Activated CD4-positive, alpha-beta memory T cell treated with anti-CD3 and anti-CD28 coated beads, Interleukin-2, amount 10 ng/mL, durations not matched to agents 7 days and 5 days (primary cell): ENCODE data around the gene SNX33. TPM values are rescaled to one million over a fixed set of nuclear protein-coding genes. Genes with fewer than 3 reads are reported as not detected.

Experiments used
- CTCF ChIA-PET: fragments of 350-600 bp; sonication (Branson Sonifier 250); formaldehyde crosslinking; loops from one replicate; lab custom pipeline; 2021; ENCODE audit warnings: antibody characterized with exemption, inconsistent platforms; lab: Charles Lee
- POLR2A ChIA-PET: fragments of 350-600 bp; sonication (Branson Sonifier 250); formaldehyde crosslinking; loops from one replicate; lab custom pipeline; 2021; ENCODE audit warnings: antibody characterized with exemption; lab: Charles Lee
- DNase-seq: peaks from one replicate; pipeline ENCODE4 v3.0.0-alpha.2; 2020
- H3K27ac Mint-ChIP-seq: one replicate; pipeline ENCODE4 v1.8.0; 2021; ENCODE audit warnings: mild to moderate bottlenecking, mixed read lengths
- H3K27me3 Mint-ChIP-seq: one replicate; pipeline ENCODE4 v1.8.0; 2021; ENCODE audit warnings: mixed read lengths
- H3K36me3 Mint-ChIP-seq: one replicate; pipeline ENCODE4 v1.8.0; 2021; ENCODE audit warnings: low read depth, mixed read lengths
- H3K4me1 Mint-ChIP-seq: one replicate; pipeline ENCODE4 v1.8.0; 2021; ENCODE audit warnings: mixed read lengths
- H3K4me3 Mint-ChIP-seq: one replicate; pipeline ENCODE4 v1.8.0; 2021; ENCODE audit warnings: mild to moderate bottlenecking, mixed read lengths
- H3K9me3 Mint-ChIP-seq: one replicate; pipeline ENCODE4 v1.8.0; 2021; ENCODE audit warnings: mixed read lengths
- total RNA-seq, 2 experiments: library from RNA; stranded (reverse); gene quantifications; one replicate each; pipeline ENCODE4 v1.2.3, GENCODE V29; 2021

The SNX33 gene
- 1 to 10 TPM; 1.8 to 1.9 TPM for total RNA-seq

DNA sequence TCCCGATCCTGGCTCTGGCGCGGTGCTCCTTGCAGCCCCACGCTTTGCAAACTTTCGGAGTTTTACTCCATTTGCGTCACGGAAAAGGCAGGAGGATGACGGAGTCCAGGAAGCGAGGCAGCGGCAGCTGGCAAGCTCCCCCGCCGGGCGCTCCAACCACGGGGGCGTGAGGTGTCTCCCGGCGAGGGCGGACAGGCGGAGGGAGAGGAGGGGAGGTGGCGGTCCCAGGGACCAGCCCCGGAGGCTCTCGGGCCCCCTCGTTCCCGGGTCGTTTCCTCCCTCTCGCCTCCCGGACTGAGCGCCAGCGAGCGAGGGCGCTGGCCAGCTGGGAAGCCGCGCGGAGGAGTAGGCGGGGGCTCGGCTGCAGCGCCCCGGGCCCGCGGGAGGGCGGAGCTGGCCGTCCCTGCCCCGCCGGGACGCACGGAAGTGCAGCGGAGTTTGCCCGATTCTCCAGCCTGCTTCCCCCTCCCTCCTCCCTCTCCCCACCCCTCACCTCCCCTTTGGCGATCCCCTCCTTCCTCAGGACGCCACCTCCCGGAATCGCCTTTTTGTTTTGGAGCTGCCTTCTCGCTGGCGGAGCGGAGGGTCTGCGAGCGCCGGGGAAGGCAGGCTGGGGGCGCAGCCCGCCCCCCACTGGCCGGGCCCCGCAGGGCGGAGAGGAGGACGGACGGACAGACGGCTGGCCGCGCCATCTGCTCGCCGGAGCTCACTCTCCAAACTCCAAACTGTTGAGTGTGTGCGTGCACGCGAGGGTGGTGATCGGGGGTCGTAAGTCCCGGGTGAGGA lies at the start of gene SNX33:
Gene SNX33 (plus strand): TSS at position 543 of the 786 bp plus-strand sequence. CDS start 1,191 bp downstream, outside the sequence.
- DNase-seq: peak; percentile 60
- CTCF ChIA-PET: interaction anchor here (0.7 to 1.9 kb wide), 19 partner anchors 9 to 1307 kb away, joined by 3 to 16 read pairs (median 4); partner anchors contain the start of genes MAN2C1, PTPN9 and SNUPN
- no peaks in the 10 kb centered on the region for H3K9me3 Mint-ChIP-seq
- H3K27me3 Mint-ChIP-seq: peaks cover 10% of the 10 kb centered on the region
- POLR2A ChIA-PET: interaction anchor here (0.7 to 2.9 kb wide), 11 partner anchors 9 to 279 kb away, joined by 3 to 30 read pairs (median 5); partner anchors contain the start of genes MAN2C1, PTPN9, SIN3A and SNUPN
- peaks cover 29% of the 10 kb centered on the region for H3K4me1 Mint-ChIP-seq
- H3K36me3 Mint-ChIP-seq: no peaks in the 10 kb centered on the region
- H3K4me3 Mint-ChIP-seq: peak within 1 kb of the TSS; percentile 79
- H3K27ac Mint-ChIP-seq: no peak within 1 kb of the TSS

DNA sequence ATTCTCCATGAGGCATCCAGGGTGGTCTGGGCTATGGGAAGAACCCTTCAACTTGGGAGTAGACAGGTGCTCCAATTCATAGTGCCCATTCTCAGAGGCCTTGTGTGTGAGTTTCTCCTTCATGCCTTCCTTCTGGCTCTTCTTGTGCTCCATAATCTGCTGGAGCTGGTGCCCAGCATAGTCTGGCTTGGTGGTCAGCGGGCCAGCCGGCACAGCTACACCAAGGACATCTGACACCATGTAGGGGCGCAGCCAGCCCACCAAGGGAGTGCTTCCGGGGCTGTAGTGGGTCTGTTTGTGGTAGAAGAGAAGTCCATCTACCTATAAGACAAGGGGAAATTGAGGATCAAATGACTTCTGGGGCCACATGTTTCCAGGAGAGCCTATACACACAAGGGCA lies 49.4 kb upstream of the SNX33 start:
- H3K9me3 Mint-ChIP-seq: no peaks in the 10 kb centered on the region
- H3K27me3 Mint-ChIP-seq: no peaks in the 10 kb centered on the region
- DNase-seq: no peak
- ChIA-PET CTCF (interaction anchor here (0.7 to 4.6 kb wide), 12 partner anchors 9 to 231 kb away, joined by 3 to 29 read pairs (median 6); partner anchors contain the start of genes IMP3, PTPN9, SNUPN and SNX33), POLR2A (interaction anchor here (0.7 to 7.4 kb wide), 17 partner anchors 9 to 245 kb away, joined by 3 to 83 read pairs (median 6); partner anchors contain the start of genes IMP3, MAN2C1, PTPN9 and SIN3A)
- peaks cover 68% of the 10 kb centered on the region for H3K36me3 Mint-ChIP-seq
- H3K4me3 Mint-ChIP-seq: peak overlapping the region; percentile 24
- H3K27ac Mint-ChIP-seq: peak overlapping the region; percentile 96
- H3K4me1 Mint-ChIP-seq: peaks cover 50% of the 10 kb centered on the region

- Mint-ChIP-seq H3K9me3 (no peaks in the 10 kb centered on the region), H3K36me3 (peaks cover 68% of the 10 kb centered on the region), H3K27ac (peak overlapping the region; percentile 96), H3K4me1 (peaks cover 52% of the 10 kb centered on the region), H3K27me3 (no peaks in the 10 kb centered on the region), H3K4me3 (no peak overlapping the region)
- CTCF ChIA-PET: interaction anchor here (1.3 to 4.6 kb wide), 3 partner anchors 8 to 232 kb away, joined by 3 to 27 read pairs (median 27); partner anchors contain the start of gene IMP3
- DNase-seq: no peak
- POLR2A ChIA-PET: interaction anchor here (1.2 to 7.4 kb wide), 6 partner anchors 8 to 147 kb away, joined by 3 to 83 read pairs (median 72); partner anchors contain the start of genes IMP3, PTPN9, SIN3A and SNUPN
Measured at GRCh38 chr15:75599401-75599800, 48.3 kb upstream of the SNX33 start.

DNA sequence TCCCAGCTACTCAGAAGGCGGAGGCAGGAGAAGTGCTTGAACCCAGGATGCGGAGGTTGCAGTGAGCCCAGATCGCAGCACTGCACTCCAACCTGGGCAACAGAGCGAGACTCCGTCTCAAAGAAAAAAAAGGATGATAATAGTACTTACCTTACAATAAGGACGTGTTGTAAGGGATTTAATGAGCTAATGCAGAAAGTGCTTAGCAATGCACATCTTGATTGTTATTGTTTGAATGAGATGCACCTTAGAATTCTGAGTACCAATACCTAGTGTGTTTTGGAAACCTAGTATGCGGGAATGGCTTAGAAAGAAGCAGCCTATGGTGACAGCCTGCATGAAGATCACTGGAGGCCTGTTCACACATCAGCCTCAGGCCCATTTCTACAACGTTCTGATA lies 41.7 kb upstream of the SNX33 start:
- Mint-ChIP-seq H3K27me3 (no peaks in the 10 kb centered on the region), H3K9me3 (no peaks in the 10 kb centered on the region), H3K36me3 (peaks cover 62% of the 10 kb centered on the region), H3K27ac (peak overlapping the region; percentile 98), H3K4me3 (peak overlapping the region; percentile 60), H3K4me1 (peaks cover 58% of the 10 kb centered on the region)
- POLR2A ChIA-PET: interaction anchor here (0.8 to 5.1 kb wide), 10 partner anchors 9 to 153 kb away, joined by 3 to 66 read pairs (median 24); partner anchors contain the start of genes IMP3, PTPN9, SIN3A and SNUPN
- CTCF ChIA-PET: interaction anchor here (1.2 to 3.3 kb wide), 5 partner anchors 9 to 34 kb away, joined by 4 to 27 read pairs (median 14); partner anchors contain the start of genes IMP3, PTPN9 and SNUPN
- no peak for DNase-seq

DNA sequence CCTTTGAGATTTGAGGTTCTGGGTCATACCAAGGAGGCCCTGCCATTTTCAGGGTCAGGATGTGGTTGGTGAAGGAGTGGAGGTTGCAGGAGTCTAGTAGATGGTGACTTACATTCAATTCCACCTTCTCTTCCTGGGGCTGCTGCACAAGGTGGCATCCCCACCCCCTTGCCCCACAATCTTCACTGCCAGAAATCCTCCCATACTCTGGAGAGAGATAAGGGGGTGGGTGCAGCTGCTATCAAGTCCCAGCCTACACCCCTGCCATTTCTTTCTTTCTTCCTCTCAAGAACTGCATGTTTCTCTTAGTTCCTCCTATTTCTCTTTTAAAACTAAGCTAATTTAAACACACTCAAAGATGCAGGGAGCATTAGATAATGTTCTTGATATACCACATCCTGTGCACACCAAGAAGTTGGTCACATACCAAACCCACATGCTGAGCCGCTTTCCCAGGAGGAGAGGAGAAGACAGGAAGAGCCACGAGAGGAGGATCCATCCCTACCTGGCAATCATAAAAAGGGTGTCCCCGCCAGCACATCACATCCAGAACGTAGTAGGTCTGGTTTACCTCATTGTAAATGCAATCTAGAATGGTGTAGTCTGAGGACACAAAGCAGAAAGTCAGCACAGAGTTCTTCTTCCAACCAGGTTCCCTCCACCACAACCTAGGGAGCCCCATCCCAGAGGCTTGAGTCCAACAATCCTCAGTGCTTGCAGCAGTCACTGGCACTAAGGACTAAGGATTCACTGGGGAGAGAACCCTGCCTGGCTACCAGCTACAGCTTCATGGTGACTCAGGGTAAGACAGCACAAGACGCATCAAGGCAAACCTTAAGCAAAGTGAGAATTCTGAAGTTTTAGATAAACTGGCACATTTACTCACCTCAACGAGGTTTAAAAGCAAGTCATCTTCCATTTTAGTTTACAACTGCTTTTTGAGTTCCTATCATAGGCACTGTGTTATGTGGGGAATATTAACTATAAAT lies 40.7 kb upstream of the SNX33 start:
- peaks cover 57% of the 10 kb centered on the region for H3K36me3 Mint-ChIP-seq

DNA sequence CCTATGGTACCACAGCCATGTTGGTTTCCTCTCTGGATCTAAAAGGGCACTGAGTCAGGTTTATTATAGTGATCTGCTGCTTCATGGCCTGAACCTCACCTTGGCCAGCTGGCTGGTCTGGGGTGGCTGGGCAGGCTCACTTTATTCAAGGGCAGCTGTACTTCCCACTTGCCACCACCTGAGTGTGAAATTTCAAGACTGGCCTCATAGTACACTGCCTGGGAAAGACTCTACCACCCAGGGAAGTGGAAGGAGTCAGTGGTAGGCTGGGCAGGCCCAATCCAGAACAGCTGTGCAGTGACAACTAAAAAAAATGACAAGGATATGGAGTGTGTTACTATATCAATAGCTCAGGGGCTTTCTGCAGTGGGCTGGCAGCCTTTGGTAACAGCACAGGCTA lies 30.9 kb upstream of the SNX33 start:
- Mint-ChIP-seq H3K9me3 (no peaks in the 10 kb centered on the region), H3K4me3 (no peak overlapping the region), H3K4me1 (peaks cover 22% of the 10 kb centered on the region), H3K36me3 (peaks cover 66% of the 10 kb centered on the region), H3K27me3 (no peaks in the 10 kb centered on the region), H3K27ac (peak overlapping the region; percentile 11)
- ChIA-PET POLR2A (interaction anchor here (1.0 to 2.1 kb wide), 3 partner anchors 9 to 19 kb away, joined by 4 to 9 read pairs (median 5); partner anchors contain the start of gene SNUPN), CTCF (no interaction called here)
- DNase-seq: no peak

More for the DNA sequence above, 40.7 kb upstream of the SNX33 start:
- no peaks in the 10 kb centered on the region for H3K9me3 Mint-ChIP-seq
- no peaks in the 10 kb centered on the region for H3K27me3 Mint-ChIP-seq
- POLR2A ChIA-PET: interaction anchor here (0.7 to 5.1 kb wide), 16 partner anchors 10 to 239 kb away, joined by 3 to 66 read pairs (median 8); partner anchors contain the start of genes IMP3, MAN2C1, PTPN9 and SIN3A
- DNase-seq: peak; percentile 70
- H3K4me1 Mint-ChIP-seq: peaks cover 52% of the 10 kb centered on the region
- CTCF ChIA-PET: interaction anchor here (0.7 to 3.3 kb wide), 9 partner anchors 10 to 154 kb away, joined by 3 to 27 read pairs (median 4); partner anchors contain the start of genes IMP3, PTPN9 and SNUPN
- H3K27ac Mint-ChIP-seq: peak overlapping the region; percentile 98
- H3K4me3 Mint-ChIP-seq: peak overlapping the region; percentile 60

DNA sequence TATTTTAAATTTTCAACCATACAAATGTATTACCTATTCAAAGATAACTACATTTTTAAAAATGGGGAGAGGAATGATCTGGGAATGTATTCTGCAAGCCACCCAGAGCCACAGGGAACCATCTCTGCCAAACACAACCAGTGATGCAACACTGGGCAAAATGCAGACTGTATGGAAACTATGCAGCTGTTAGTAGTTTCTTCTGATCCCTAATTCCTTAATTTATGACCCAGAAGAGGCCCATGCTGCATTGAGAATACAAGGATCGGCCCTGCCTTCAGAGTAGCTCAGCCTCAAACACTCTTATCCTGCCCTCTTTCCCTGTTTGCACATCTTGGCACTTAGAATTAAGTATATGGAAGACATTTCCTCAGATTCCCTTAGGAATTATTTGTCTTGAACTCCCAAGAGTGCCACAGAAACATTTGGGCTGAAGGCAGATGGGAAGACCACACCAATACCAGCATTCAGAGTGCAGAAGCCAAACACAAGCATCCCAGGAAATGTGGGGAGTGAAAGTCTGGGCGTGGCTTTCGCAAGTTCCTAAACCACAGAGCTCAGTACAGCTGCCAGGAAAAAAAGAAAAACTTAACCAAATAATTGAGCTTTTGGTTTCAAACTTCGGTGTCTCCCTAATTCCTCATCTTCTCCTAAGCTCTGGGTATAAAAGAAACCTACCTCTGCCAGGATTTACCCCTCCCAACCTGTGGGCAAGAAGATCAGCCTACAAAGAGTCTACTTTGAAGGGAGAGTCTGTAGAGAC lies 27.5 kb upstream of the SNX33 start:
- peaks cover 42% of the 10 kb centered on the region for H3K36me3 Mint-ChIP-seq
- no peaks in the 10 kb centered on the region for H3K9me3 Mint-ChIP-seq
- H3K4me1 Mint-ChIP-seq: peaks cover 33% of the 10 kb centered on the region
- H3K4me3 Mint-ChIP-seq: no peak overlapping the region
- ChIA-PET CTCF (interaction anchor here (0.8 to 2.2 kb wide), 8 partner anchors 12 to 253 kb away, joined by 3 to 7 read pairs (median 4); partner anchors contain the start of genes IMP3 and PTPN9), POLR2A (interaction anchor here (1.1 to 1.9 kb wide), 4 partner anchors 13 to 43 kb away, joined by 4 to 15 read pairs (median 6); no protein-coding TSS in a partner anchor)
- no peak for DNase-seq
- no peaks in the 10 kb centered on the region for H3K27me3 Mint-ChIP-seq
- peak overlapping the region; percentile 55 for H3K27ac Mint-ChIP-seq

DNA sequence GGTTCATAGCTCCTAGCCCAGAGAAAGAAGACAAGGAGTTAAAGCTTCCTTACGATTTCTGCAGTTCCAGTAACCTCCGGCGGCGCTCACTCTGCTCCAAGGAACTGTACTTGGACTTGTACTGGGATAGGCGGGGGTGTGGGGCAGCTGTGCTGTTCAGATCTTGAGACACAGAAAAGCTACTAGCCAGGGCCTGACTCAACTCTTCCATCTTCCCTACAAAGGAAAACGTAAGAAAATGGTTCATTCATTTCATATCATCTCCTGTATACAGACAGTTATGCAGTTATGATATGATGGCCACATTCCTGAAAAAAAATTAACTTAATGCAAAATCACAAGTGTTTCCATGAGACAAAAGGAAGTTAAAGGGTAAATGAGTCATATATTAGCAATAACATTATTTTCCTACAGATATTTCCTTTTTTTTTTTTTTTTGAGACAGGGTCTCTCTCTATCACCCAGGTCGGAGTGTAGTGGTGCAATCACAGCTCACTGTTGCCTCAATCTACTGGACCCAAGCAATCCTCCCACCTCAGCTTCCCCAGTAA lies 26.8 kb upstream of the SNX33 start:
- Mint-ChIP-seq H3K27ac (peak overlapping the region; percentile 55), H3K27me3 (no peaks in the 10 kb centered on the region), H3K9me3 (no peaks in the 10 kb centered on the region), H3K36me3 (peaks cover 40% of the 10 kb centered on the region), H3K4me1 (peaks cover 33% of the 10 kb centered on the region), H3K4me3 (no peak overlapping the region)
- ChIA-PET CTCF (interaction anchor here (0.6 to 2.2 kb wide), 9 partner anchors 13 to 1459 kb away, joined by 3 to 7 read pairs (median 4); partner anchors contain the start of genes IMP3 and PTPN9), POLR2A (interaction anchor here (1.1 to 1.9 kb wide), 4 partner anchors 13 to 43 kb away, joined by 4 to 15 read pairs (median 6); no protein-coding TSS in a partner anchor)
- no peak for DNase-seq

DNA sequence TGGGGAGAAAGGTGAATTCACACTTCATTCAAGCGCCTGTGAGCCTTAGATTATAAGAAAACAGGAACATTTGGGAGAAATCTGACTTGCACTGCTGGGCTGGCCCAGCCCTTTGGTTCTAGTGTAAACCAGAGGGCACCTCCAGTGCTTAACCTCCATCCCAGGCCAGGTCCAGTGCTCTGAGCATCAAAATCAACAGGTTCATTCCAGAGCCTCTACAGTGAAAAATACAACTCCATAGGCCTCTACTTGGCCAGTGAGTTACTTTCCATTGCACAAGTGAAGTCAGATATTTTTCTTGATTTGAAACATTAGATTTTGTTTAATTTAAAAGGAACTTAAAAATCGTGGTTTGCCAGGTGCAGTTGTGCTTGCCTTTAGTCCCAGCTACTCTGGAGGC lies 25.2 kb upstream of the SNX33 start:
- POLR2A ChIA-PET: interaction anchor here (2.3 kb wide), 1 partner anchor 16 kb away, joined by 10 read pairs; no protein-coding TSS in a partner anchor
- DNase-seq: no peak
- Mint-ChIP-seq H3K27me3 (no peaks in the 10 kb centered on the region), H3K4me1 (peaks cover 44% of the 10 kb centered on the region), H3K36me3 (peaks cover 32% of the 10 kb centered on the region), H3K4me3 (no peak overlapping the region), H3K9me3 (no peaks in the 10 kb centered on the region), H3K27ac (peak overlapping the region; percentile 8)
- CTCF ChIA-PET: no interaction called here

DNA sequence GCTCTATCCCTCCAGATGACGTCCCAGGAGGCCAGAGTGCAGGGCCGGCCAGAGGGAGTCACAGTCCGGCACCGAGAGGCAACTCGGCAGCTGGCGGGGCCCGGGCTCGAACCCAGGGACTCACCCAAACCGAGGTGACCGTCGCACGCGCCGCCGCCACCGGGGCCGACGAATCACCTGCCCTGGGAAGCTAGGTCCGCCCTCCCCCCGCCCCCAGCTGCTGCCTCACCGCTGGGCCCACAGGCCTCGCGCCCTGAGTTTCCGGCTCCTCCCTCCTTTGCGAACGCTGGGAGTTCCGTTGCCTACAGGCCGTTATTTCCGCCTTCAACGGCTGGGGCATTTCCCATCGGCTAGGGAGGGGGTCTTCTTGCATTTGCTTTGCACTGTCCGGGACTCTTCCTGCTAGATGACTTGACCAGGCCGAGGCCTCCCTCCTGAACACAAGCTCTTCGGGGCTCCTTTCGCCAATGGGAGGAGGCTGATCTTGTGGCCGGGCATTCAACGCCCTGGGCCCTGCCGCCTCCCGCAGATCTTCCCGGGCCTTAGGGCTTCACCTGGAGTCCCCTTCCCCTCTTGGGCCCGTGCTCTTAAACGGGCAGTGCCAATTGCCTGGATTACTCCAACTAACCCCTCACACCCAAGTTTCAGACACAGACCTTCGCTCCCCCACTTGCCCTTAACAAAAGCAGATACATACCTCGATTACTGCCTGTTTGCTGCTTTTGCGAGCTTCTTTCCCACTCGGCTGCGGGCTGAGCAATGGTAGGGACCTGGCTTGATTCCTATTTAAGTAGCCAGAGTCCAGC lies 22.0 kb upstream of the SNX33 start, which contains the start of gene SNUPN:
Gene SNUPN (minus strand): TSS at position 184 of the 806 bp plus-strand sequence. CDS start 4,674 bp downstream, outside the sequence.
- Mint-ChIP-seq H3K36me3 (peaks cover 19% of the 10 kb centered on the region), H3K4me3 (peak within 1 kb of the TSS; percentile 93), H3K4me1 (peaks cover 38% of the 10 kb centered on the region), H3K27me3 (no peaks in the 10 kb centered on the region), H3K27ac (peak within 1 kb of the TSS; percentile 96), H3K9me3 (no peaks in the 10 kb centered on the region)
- peak; percentile 96 for DNase-seq
- ChIA-PET CTCF (interaction anchor here (0.6 to 4.2 kb wide), 14 partner anchors 13 to 580 kb away, joined by 3 to 56 read pairs (median 6); partner anchors contain the start of genes IMP3, MAN2C1, PTPN9 and SIN3A), POLR2A (interaction anchor here (0.9 to 5.9 kb wide), 26 partner anchors 9 to 1086 kb away, joined by 3 to 162 read pairs (median 4); partner anchors contain the start of genes COX5A, IMP3, MAN2C1 and PPCDC)
